Caco-2 (cell line): Measurements from ENCODE around the gene HM13. TPM values are rescaled to one million over a fixed set of nuclear protein-coding genes. Genes with fewer than 3 reads are reported as not detected.
"Not testable (repeated sequence)": the region's sequence is repeated elsewhere in the genome, so short reads cannot be mapped to it uniquely, and the experiment has no call there.

Source experiments
- BruUV-seq: library from RNA; stranded (reverse); fragments of 400-500 nt; replicated peaks from 2 replicates; lab custom pipeline; 2021; lab: Mats Ljungman, UMichigan
- CTCF ChIA-PET: fragments of 300-600 bp; sonication (Branson Sonifier 250); formaldehyde crosslinking; loops from one replicate; lab custom pipeline; 2022; ENCODE audit warnings: antibody characterized with exemption; lab: Charles Lee
- POLR2A ChIA-PET: fragments of 300-600 bp; sonication (Branson Sonifier 250); formaldehyde crosslinking; loops from one replicate; lab custom pipeline; 2022; ENCODE audit warnings: antibody characterized with exemption; lab: Charles Lee
- DNase-seq, 2 experiments: peaks; one replicate each; pipeline versions ENCODE4 v3.0.0 to v3.0.0-alpha.2; 2020 to 2022
- H3K27me3 ChIP-seq: replicated peaks from 2 replicates; pipeline ENCODE4 v1.6.0; 2011; ENCODE audit warnings: low read length; ENCODE audit not compliant: control insufficient read depth, insufficient read depth
- H3K36me3 ChIP-seq: 2 replicates; pipeline ENCODE4 v1.5.1; 2011; ENCODE audit warnings: low read length; ENCODE audit not compliant: control insufficient read depth, insufficient read depth
- H3K4me1 ChIP-seq: fragments of 250-450 bp; sonication (Bioruptor Pico); 2 replicates; pipeline ENCODE4 v1.5.1; 2020; ENCODE audit warnings: mild to moderate bottlenecking
- H3K4me3 ChIP-seq: 2 replicates; pipeline ENCODE4 v1.5.1; 2011; ENCODE audit warnings: low read depth, mild to moderate bottlenecking, control low read depth, low read length
- H3K9me3 ChIP-seq: fragments of 250-450 bp; sonication (Bioruptor Pico); 2 replicates; pipeline ENCODE4 v1.5.1; 2020; ENCODE audit warnings: mild to moderate bottlenecking, moderate library complexity
- H3K27ac Mint-ChIP-seq: one replicate; pipeline ENCODE4 v1.8.0; 2022; ENCODE audit warnings: mixed read lengths; ENCODE audit not compliant: unreplicated experiment
- H3K27me3 Mint-ChIP-seq: one replicate; pipeline ENCODE4 v1.8.0; 2022; ENCODE audit warnings: mixed read lengths; ENCODE audit not compliant: insufficient read depth, unreplicated experiment
- H3K36me3 Mint-ChIP-seq: one replicate; pipeline ENCODE4 v1.8.0; 2022; ENCODE audit warnings: mild to moderate bottlenecking, mixed read lengths; ENCODE audit not compliant: insufficient read depth, unreplicated experiment
- H3K4me1 Mint-ChIP-seq: one replicate; pipeline ENCODE4 v1.8.0; 2022; ENCODE audit warnings: low read depth, mixed read lengths; ENCODE audit not compliant: unreplicated experiment
- H3K4me3 Mint-ChIP-seq: one replicate; pipeline ENCODE4 v1.8.0; 2022; ENCODE audit warnings: mild to moderate bottlenecking, moderate library complexity, mixed read lengths; ENCODE audit not compliant: unreplicated experiment
- H3K9me3 Mint-ChIP-seq: one replicate; pipeline ENCODE4 v1.8.0; 2022; ENCODE audit warnings: mixed read lengths; ENCODE audit not compliant: unreplicated experiment
- intact Hi-C: fragments of 100-400 bp; cut with micrococcal nuclease; formaldehyde crosslinking; loops from one replicate; pipeline ENCODE4 v1.10.0; 2022; ENCODE audit not compliant: unreplicated experiment
- total RNA-seq: library from RNA; stranded (reverse); gene quantifications from 2 replicates; pipeline ENCODE4 v1.2.3, GENCODE V29; 2022
- TF ChIP-seq, protein P1 (sequence below), 2 experiments: fragments of 200-600 bp in 1 of 2; IDR thresholded peaks; 1 replicate in 1 of 2; 2 replicates in 1 of 2; pipeline versions ENCODE4 v1.5.1 to v1.8.0; 2011 to 2022; ENCODE audit warnings: antibody characterized with exemption in 1 of 2, control low read depth in 1 of 2, inconsistent platforms in 1 of 2, low read depth in 1 of 2, low read length in 1 of 2, mild to moderate bottlenecking in 1 of 2, moderate library complexity in 1 of 2; ENCODE audit not compliant: insufficient read depth in 1 of 2, severe bottlenecking in 1 of 2, unreplicated experiment in 1 of 2

The HM13 gene
- total RNA-seq, 1 experiment from 2014 or later = 443 TPM

DNA sequence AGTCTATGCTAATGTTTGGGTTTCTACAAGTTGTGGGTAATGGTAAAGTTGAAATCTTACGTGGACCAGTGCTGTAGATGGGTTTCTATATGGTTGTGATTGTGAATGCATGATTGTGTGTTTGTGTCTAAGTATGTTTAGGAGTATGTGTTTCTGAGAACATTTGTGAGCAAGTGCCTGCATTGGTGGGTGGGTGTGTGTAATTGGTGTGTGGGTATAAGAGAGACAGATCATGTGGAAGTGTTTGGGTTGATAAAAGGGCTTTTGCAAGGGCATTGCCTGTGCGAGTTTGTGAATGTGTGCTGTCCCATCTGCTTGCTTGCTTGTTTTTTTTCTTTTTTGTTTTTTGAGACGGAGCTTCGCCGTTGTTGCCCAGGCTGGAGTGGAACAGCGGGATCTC is 65.0 kb downstream of the HM13 start:
- DNase-seq = no peak
- Mint-ChIP-seq H3K4me1 (peaks cover 15% of the 10 kb centered on the region), H3K27ac (peak overlapping the region; percentile 13), H3K9me3 (no peaks in the 10 kb centered on the region), H3K27me3 (no peaks in the 10 kb centered on the region), H3K36me3 (peaks cover 36% of the 10 kb centered on the region), H3K4me3 (no peak overlapping the region)
- TF ChIP-seq, protein P1, sequence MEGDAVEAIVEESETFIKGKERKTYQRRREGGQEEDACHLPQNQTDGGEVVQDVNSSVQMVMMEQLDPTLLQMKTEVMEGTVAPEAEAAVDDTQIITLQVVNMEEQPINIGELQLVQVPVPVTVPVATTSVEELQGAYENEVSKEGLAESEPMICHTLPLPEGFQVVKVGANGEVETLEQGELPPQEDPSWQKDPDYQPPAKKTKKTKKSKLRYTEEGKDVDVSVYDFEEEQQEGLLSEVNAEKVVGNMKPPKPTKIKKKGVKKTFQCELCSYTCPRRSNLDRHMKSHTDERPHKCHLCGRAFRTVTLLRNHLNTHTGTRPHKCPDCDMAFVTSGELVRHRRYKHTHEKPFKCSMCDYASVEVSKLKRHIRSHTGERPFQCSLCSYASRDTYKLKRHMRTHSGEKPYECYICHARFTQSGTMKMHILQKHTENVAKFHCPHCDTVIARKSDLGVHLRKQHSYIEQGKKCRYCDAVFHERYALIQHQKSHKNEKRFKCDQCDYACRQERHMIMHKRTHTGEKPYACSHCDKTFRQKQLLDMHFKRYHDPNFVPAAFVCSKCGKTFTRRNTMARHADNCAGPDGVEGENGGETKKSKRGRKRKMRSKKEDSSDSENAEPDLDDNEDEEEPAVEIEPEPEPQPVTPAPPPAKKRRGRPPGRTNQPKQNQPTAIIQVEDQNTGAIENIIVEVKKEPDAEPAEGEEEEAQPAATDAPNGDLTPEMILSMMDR (IDR thresholded peaks at IDR 0.05; ENCODE audit: insufficient read depth in 1 of 2, low read depth in 1 of 2, low read length in 1 of 2, severe bottlenecking in 1 of 2, unreplicated experiment in 1 of 2) = no peak
- CTCF ChIA-PET = interaction anchor here (0.7 to 28.6 kb wide), 3 partner anchors 16 to 29 kb away, joined by 8 to 1708 read pairs (median 9); partner anchors contain the start of gene ID1
- Histone ChIP-seq H3K4me1 (peaks cover 4% of the 10 kb centered on the region), H3K9me3 (no peaks in the 10 kb centered on the region), H3K4me3 (no peak overlapping the region), H3K36me3 (no peaks in the 10 kb centered on the region), H3K27me3 (no peaks in the 10 kb centered on the region)
- no TSS peak for BruUV-seq
- POLR2A ChIA-PET = interaction anchor here (1.0 kb wide), 1 partner anchor 29 kb away, joined by 4 read pairs; no protein-coding TSS in a partner anchor
- intact Hi-C loops = no loop called here

DNA sequence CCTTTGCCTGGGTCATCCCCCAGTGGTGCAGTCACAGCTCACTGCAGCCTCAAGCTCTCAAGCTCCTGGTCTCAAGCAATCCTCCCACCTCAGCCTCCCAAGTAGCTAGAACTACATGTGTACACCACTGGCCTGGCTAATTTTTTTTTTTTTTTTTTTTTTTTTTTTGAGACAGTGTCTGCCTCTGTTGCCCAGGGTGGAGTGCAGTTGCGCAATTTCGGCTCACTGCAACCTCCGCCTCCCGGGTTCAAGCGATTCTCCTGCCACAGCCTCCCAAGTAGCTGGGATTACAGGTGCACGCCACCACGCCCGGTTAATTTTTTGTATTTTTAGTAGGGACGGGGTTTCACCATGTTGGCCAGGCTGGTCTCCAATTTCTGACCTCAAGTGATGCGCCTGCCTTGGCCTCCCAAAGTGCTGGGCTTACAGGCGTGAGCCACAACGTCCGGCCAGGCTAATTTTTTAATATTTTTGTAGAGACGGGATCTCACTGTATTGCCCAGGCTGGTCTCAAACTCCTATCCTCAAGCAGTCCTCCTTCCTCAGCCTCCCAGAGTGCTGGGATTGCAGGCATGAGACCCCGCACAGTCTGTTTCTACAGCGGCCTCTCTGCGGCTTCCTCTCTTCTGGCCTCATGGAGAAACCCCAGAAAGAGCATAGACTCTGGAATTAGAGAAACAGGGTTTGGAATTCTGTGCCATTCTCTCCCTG is 65.9 kb downstream of the HM13 start:
- peaks cover 34% of the 10 kb centered on the region for H3K36me3 Mint-ChIP-seq
- H3K9me3 ChIP-seq, H3K27me3 Mint-ChIP-seq, intact Hi-C loops, H3K4me3 Mint-ChIP-seq, H3K27me3 ChIP-seq, H3K9me3 Mint-ChIP-seq, H3K4me3 ChIP-seq, DNase-seq, H3K36me3 ChIP-seq, H3K4me1 ChIP-seq, BruUV-seq: not testable (repeated sequence)
- ChIA-PET CTCF (interaction anchor here (0.6 to 1.0 kb wide), 4 partner anchors 20 to 66 kb away, joined by 3 to 8 read pairs (median 8); partner anchors contain the start of gene HM13), POLR2A (interaction anchor here (1.0 kb wide), 3 partner anchors 25 to 33 kb away, joined by 4 to 14 read pairs (median 6); partner anchors contain the start of gene ID1)
- H3K4me1 Mint-ChIP-seq = peaks cover 14% of the 10 kb centered on the region
- peak overlapping the region; percentile 4 for H3K27ac Mint-ChIP-seq

DNA sequence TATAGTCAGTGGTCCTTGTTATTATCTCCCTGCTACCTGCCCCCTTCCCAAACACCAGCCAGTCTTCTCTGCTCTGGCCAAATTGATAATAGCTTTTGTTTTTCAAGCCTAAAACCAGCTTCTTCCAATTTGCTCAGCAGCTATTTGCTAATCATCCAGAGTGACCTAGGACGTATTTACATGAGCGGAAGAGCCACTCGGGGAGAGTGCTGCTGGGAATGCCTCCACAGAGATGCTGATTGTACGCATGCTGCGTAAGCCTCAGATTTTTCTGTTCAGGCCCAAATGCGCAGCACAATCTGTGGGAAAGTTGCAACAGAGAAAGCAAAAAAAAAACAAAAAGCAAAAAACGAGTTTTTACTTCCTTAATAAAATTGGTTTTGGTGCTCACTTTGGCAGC is 66.5 kb downstream of the HM13 start:
- Histone ChIP-seq H3K4me3 (no peak overlapping the region), H3K9me3 (no peaks in the 10 kb centered on the region), H3K4me1 (no peaks in the 10 kb centered on the region), H3K36me3 (no peaks in the 10 kb centered on the region), H3K27me3 (no peaks in the 10 kb centered on the region)
- peak overlapping the region; percentile 4 for H3K27ac Mint-ChIP-seq
- peaks cover 14% of the 10 kb centered on the region for H3K4me1 Mint-ChIP-seq
- peaks cover 30% of the 10 kb centered on the region for H3K36me3 Mint-ChIP-seq
- no peak for DNase-seq
- no peaks in the 10 kb centered on the region for H3K27me3 Mint-ChIP-seq
- CTCF ChIA-PET = interaction anchor here (0.6 to 1.0 kb wide), 3 partner anchors 28 to 66 kb away, joined by 3 to 8 read pairs (median 7); partner anchors contain the start of gene HM13
- H3K4me3 Mint-ChIP-seq = no peak overlapping the region
- intact Hi-C loops = no loop called here
- TF ChIP-seq, protein P1 (IDR thresholded peaks at IDR 0.05; ENCODE audit: insufficient read depth in 1 of 2, low read depth in 1 of 2, low read length in 1 of 2, severe bottlenecking in 1 of 2, unreplicated experiment in 1 of 2) = no peak
- BruUV-seq = no TSS peak
- POLR2A ChIA-PET = interaction anchor here (0.5 to 1.0 kb wide), 3 partner anchors 9 to 32 kb away, joined by 4 to 14 read pairs (median 6); partner anchors contain the start of gene ID1
- no peaks in the 10 kb centered on the region for H3K9me3 Mint-ChIP-seq
